ENCODE data around the gene WDR6. TPM values are rescaled to one million over a fixed set of nuclear protein-coding genes. Genes with fewer than 3 reads are reported as not detected.

WDR6 gene
- total RNA-seq, 1 donor from 2014 or later, result 131 TPM

GRCh38 chr3:49020330-49021212 is 13.4 kb downstream of the WDR6 start:
- Histone ChIP-seq H4K20me1 (ENCODE audit: low read depth) (peaks cover 32% of the 10 kb centered on the region), H2AFZ (replicated peaks) (no peak overlapping the region), H3F3A (ENCODE audit: low read depth) (peaks cover 76% of the 10 kb centered on the region), H3K79me2 (ENCODE audit: low read depth) (peaks cover 44% of the 10 kb centered on the region), H3K4me2 (peak overlapping the region; percentile 82), H3K4me3 (peak overlapping the region; percentile 73), H3K27me3 (no peaks in the 10 kb centered on the region), H3K27ac (peak overlapping the region; percentile 63), H3K9me3 (ENCODE audit: low read depth) (no peaks in the 10 kb centered on the region), H3K9ac (peak overlapping the region; percentile 75), H3K4me1 (peaks cover 15% of the 10 kb centered on the region), H3K36me3 (no peaks in the 10 kb centered on the region)
- H3K36me3 Mint-ChIP-seq, result peaks cover 18% of the 10 kb centered on the region
- TF ChIP-seq CTCF (IDR thresholded peaks at IDR 0.05) (no peak), EZH2 (IDR thresholded peaks at IDR 0.05) (no peak), EZH2phosphoT487 (IDR thresholded peaks at IDR 0.05) (no peak)
- H3K27ac Mint-ChIP-seq, result no peak overlapping the region
- no peaks in the 10 kb centered on the region for H3K9me3 Mint-ChIP-seq
- peak overlapping the region; percentile 97 for H3K4me3 Mint-ChIP-seq
- peak; percentile 78 for DNase-seq (ENCODE audit: low spot score)
- peaks cover 26% of the 10 kb centered on the region for H3K4me1 Mint-ChIP-seq
- H3K27me3 Mint-ChIP-seq (ENCODE audit: insufficient read depth, low read depth), result peaks cover 7% of the 10 kb centered on the region

- Histone ChIP-seq H3K27ac (peak overlapping the region; percentile 93), H3K4me3 (peak overlapping the region; percentile 73), H3K27me3 (no peaks in the 10 kb centered on the region), H3K4me2 (peak overlapping the region; percentile 82), H3K4me1 (peaks cover 15% of the 10 kb centered on the region), H3F3A (ENCODE audit: low read depth) (peaks cover 77% of the 10 kb centered on the region), H3K36me3 (no peaks in the 10 kb centered on the region), H4K20me1 (ENCODE audit: low read depth) (peaks cover 25% of the 10 kb centered on the region), H2AFZ (replicated peaks) (no peak overlapping the region), H3K9ac (peak overlapping the region; percentile 75), H3K9me3 (ENCODE audit: low read depth) (no peaks in the 10 kb centered on the region), H3K79me2 (ENCODE audit: low read depth) (peaks cover 44% of the 10 kb centered on the region)
- Mint-ChIP-seq H3K36me3 (peaks cover 18% of the 10 kb centered on the region), H3K27ac (peak overlapping the region; percentile 97), H3K4me3 (peak overlapping the region; percentile 97), H3K9me3 (no peaks in the 10 kb centered on the region), H3K27me3 (ENCODE audit: insufficient read depth, low read depth) (peaks cover 7% of the 10 kb centered on the region), H3K4me1 (peaks cover 22% of the 10 kb centered on the region)
- TF ChIP-seq EZH2phosphoT487 (IDR thresholded peaks at IDR 0.05) (no peak), CTCF (IDR thresholded peaks at IDR 0.05) (no peak), EZH2 (IDR thresholded peaks at IDR 0.05) (no peak)
- DNase-seq (ENCODE audit: low spot score), result peak; percentile 100
Measured at GRCh38 chr3:49021213-49021812, 14.1 kb downstream of the WDR6 start.

DNA sequence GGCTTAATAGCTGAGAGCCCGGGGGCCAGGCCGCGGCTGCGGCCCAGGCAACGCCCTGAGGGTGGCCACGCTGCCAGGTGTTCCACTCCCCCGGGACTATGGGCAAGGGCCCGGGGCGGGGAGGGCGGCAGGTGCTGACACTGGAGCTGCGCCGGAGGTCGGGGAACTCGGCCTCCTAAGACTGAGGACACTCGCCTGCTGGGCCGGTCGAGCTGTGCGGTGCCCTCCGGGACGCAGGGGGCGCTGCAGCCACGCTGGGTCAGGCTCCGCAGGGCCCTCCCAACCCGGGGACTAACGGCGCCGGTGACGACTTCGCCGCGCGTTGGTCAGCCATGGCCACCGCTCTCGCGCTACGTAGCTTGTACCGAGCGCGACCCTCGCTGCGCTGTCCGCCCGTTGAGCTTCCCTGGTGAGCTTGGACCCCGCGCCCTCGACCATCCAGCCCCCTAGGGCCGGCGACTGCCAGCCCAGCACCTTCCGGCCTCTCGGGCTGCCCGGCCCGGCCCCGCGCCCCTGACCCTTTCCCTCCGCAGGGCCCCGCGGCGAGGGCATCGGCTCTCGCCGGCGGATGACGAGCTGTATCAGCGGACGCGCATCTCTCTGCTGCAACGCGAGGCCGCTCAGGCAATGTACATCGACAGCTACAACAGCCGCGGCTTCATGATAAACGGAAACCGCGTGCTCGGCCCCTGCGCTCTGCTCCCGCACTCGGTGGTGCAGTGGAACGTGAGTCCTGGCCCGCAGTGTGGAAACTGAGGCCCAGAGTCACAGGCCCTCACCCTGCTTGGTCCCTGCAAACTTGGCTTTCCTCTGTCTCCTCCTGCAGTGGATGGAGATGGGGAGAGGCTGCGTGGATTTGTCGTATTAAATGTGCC is 14.9 kb downstream of the WDR6 start, which contains the start of gene NDUFAF3:
Gene NDUFAF3, plus strand, starts transcription at position 309 of the 875 bp plus-strand sequence. Its CDS starts 24 bp downstream, at position 333.
- H3K27ac Mint-ChIP-seq, result peak within 1 kb of the TSS; percentile 97
- H3K4me3 Mint-ChIP-seq, result peak within 1 kb of the TSS; percentile 97
- TF ChIP-seq EZH2phosphoT487 (IDR thresholded peaks at IDR 0.05) (no peak), CTCF (IDR thresholded peaks at IDR 0.05) (peak; percentile 87)
- Histone ChIP-seq H3K9ac (peak within 1 kb of the TSS; percentile 92), H3K9me3 (ENCODE audit: low read depth) (no peaks in the 10 kb centered on the region), H3K79me2 (ENCODE audit: low read depth) (peaks cover 44% of the 10 kb centered on the region), H4K20me1 (ENCODE audit: low read depth) (peaks cover 20% of the 10 kb centered on the region), H3K4me1 (peaks cover 15% of the 10 kb centered on the region), H3F3A (ENCODE audit: low read depth) (peaks cover 70% of the 10 kb centered on the region), H3K27me3 (no peaks in the 10 kb centered on the region), H3K36me3 (no peaks in the 10 kb centered on the region), H3K4me2 (peak within 1 kb of the TSS; percentile 82), H3K4me3 (peak within 1 kb of the TSS; percentile 73), H3K27ac (peak within 1 kb of the TSS; percentile 93), H2AFZ (replicated peaks) (peak within 1 kb of the TSS; percentile 44)
- H3K4me1 Mint-ChIP-seq, result peaks cover 22% of the 10 kb centered on the region
- no peaks in the 10 kb centered on the region for H3K9me3 Mint-ChIP-seq
- peaks cover 8% of the 10 kb centered on the region for H3K27me3 Mint-ChIP-seq (ENCODE audit: insufficient read depth, low read depth)
- DNase-seq (ENCODE audit: low spot score), result peak; percentile 97
- H3K36me3 Mint-ChIP-seq, result peaks cover 24% of the 10 kb centered on the region

Data from neural progenitor cell (in vitro differentiated cells).